ENCODE data around the gene CHIA. TPM values are rescaled to one million over a fixed set of nuclear protein-coding genes. Genes with fewer than 3 reads are reported as not detected.

Gene CHIA
- total RNA-seq, result 1 to 10 TPM in 2 of 4 donors, not detected in 2; 2.6 to 3.6 TPM

DNA sequence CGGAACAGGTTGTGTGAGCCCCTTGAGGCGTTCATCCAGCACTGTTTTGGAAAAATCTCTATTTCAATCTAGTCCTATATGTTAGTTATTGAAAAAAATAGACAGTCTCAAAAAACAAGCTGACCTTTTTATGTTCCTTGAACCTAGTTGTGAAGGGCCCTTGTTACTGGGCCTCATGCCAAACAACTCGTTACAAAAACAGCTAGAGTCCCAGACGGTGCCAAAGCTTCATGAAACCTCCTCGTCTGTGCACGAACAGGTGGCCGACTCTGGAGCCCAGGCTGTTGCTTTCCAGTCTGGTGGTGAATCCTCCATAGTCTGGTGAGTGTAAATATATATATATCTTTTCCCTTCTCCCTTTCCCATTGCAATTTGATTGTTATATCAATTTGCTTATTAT, at the start of gene CHIA:
CHIA (plus strand) TSS at position 222 of the 400 bp plus-strand sequence. CDS start 19,617 bp downstream, outside the sequence.
- TF ChIP-seq, protein P1, sequence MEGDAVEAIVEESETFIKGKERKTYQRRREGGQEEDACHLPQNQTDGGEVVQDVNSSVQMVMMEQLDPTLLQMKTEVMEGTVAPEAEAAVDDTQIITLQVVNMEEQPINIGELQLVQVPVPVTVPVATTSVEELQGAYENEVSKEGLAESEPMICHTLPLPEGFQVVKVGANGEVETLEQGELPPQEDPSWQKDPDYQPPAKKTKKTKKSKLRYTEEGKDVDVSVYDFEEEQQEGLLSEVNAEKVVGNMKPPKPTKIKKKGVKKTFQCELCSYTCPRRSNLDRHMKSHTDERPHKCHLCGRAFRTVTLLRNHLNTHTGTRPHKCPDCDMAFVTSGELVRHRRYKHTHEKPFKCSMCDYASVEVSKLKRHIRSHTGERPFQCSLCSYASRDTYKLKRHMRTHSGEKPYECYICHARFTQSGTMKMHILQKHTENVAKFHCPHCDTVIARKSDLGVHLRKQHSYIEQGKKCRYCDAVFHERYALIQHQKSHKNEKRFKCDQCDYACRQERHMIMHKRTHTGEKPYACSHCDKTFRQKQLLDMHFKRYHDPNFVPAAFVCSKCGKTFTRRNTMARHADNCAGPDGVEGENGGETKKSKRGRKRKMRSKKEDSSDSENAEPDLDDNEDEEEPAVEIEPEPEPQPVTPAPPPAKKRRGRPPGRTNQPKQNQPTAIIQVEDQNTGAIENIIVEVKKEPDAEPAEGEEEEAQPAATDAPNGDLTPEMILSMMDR (IDR thresholded peaks at IDR 0.05; ENCODE audit: low read depth), result no peak

DNA sequence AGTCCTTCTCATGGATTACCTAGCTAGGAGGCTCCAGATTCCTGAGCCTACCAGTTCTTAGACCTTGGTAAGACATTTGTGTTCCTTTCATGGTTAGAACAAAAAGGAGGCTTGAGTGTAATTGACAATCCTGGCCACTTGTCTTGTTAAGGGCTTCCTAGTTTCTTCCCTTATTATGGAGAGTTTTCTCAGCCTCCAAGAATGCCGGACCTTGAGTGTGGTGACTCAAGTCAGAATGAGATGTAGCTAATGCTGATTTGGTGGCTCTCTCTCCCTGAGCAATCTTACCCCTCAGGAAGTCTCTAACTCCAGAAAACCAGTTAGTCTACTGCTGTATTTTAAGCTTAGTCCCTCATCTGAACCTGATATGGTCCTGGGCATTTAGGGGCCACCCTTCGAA, 48.9 kb upstream of the CHIA start:
- TF ChIP-seq, protein P1 (IDR thresholded peaks at IDR 0.05; ENCODE audit: low read depth), result no peak

DNA sequence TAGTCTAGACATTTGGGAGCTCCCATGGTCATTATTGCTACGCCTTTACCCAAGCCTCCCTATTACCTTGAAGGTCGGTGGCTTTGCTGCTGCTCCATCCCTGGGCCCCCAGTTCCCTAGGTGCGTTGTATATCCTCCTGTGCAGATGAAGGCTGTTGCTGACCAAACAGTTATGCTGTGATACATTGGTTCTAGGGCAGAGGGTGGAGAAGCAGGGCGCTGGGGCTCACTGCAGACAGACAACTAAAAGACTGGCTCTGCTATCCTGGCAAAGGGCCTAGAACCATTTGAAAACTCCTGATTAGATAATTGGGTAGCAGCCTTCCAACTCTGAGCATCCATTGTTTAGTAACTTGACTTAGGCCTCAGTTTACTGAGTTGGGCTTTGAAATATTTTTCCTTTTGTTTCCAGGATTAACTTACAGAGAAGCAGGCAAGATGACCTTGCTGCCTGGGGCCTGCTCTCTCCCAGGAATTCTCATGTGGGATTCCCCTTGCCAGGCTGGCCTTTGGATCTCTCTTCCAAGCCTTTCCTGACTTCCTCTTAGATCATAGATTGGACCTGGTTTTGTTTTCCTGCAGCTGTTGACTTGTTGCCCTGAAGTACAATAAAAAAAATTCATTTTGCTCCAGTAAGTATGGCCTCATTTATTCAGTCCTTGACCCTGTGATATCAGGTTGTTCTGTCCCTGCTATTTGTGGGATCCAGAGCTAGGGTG, 47.7 kb upstream of the CHIA start:
- TF ChIP-seq, protein P1 (IDR thresholded peaks at IDR 0.05; ENCODE audit: low read depth), result no peak

GRCh38 chr1:111247125-111247838, 43.4 kb upstream of the CHIA start:
- TF ChIP-seq, protein P1 (IDR thresholded peaks at IDR 0.05; ENCODE audit: low read depth), result no peak

DNA sequence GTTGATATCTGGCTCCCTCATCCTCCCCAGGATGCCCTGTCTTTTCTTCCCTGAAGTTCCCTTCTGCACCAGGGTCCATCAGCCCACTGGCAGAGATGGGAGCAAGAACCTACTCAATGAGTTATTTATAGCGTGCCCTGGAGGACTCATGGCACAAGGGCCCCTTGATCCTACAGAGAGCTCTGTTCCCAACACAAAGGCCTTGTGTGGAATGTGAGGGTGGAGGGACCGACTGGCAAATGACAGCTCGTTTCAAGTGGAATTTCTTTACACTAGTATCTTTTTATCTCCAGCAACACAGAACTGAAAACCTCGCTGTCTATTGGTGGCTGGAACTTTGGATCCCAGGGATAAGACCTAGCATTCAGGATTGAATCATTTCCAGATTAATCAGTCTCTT, 40.7 kb upstream of the CHIA start:
- TF ChIP-seq, protein P1 (IDR thresholded peaks at IDR 0.05; ENCODE audit: low read depth), result no peak

DNA sequence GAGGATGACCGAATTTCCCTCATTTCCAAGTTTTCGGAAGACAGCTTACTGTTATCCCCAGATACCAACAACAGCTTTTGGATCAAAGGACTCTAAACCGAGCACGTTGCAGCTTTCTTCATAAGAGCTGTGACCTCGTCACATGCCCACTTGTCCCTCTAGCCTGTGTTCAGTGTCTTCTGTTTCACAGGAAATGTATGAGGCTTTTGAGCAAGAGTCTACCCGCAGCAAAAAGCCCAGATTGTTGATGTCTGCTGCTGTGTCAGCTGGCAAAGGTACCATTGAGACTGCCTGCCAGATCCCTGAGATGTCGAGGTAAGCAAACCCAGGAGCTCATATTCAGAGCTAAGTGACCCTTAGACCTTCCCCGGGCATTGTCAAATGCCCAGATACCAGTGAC, 39.1 kb upstream of the CHIA start:
- TF ChIP-seq, protein P1 (IDR thresholded peaks at IDR 0.05; ENCODE audit: low read depth), result no peak

- TF ChIP-seq, protein P1 (IDR thresholded peaks at IDR 0.05; ENCODE audit: low read depth), result no peak
Observed at GRCh38 chr1:111252786-111253185, 37.9 kb upstream of the CHIA start.

Data from subcutaneous adipose tissue (tissue), 4 donors.